ENCODE results near the gene ADD3. TPM values are rescaled to one million over a fixed set of nuclear protein-coding genes. Genes with fewer than 3 reads are reported as not detected.
A peak's percentile ranks its signal among the peaks of the same experiment; 100 is the strongest.

Gene ADD3
- total and polyA plus RNA-seq, 10 of the 15 experiments (the other 5 are each of a cell fraction or from before 2014, with no cell fraction given): 27.3 to 129 (median 67.8) TPM

GRCh38 chr10:109997233-109997632 lies 10.6 kb upstream of the ADD3 start:
- WGBS (ENCODE audit: insufficient coverage, insufficient replicate concordance, low lambda C conversion rate, missing lambda C conversion rate): 98% methylated on average over 2 of the region's 2 CpGs
- Histone ChIP-seq H3K9me3 (replicated peaks; ENCODE audit: control insufficient read depth, insufficient read depth, low read length) (no peaks in the 10 kb centered on the region), H3K36me3 (ENCODE audit: control insufficient read depth in 2 of 2, insufficient read depth in 2 of 2, low read length in 1 of 2) (no peaks in the 10 kb centered on the region), H3K9ac (ENCODE audit: control insufficient read depth, insufficient read depth, low read length) (no peak overlapping the region), H3K4me1 (ENCODE audit: control insufficient read depth, insufficient read depth, low read length) (peaks cover 14% of the 10 kb centered on the region), H3K4me3 (no peak overlapping the region), H3K79me2 (ENCODE audit: control insufficient read depth, insufficient read depth, low read length) (no peaks in the 10 kb centered on the region), H3K27ac (ENCODE audit: control insufficient read depth, insufficient read depth) (no peak overlapping the region), H3K27me3 (replicated peaks in 1 of 2; ENCODE audit: control insufficient read depth in 2 of 2, insufficient read depth in 2 of 2, low read length in 1 of 2) (no peaks in the 10 kb centered on the region), H2AFZ (ENCODE audit: control insufficient read depth, low read depth, low read length) (no peak overlapping the region), H4K20me1 (ENCODE audit: control insufficient read depth, insufficient read depth) (no peaks in the 10 kb centered on the region), H3K4me2 (ENCODE audit: control insufficient read depth, insufficient read depth) (no peak overlapping the region)
- POLR2A ChIA-PET: interaction anchor here (0.9 kb wide), 1 partner anchor 14 kb away, joined by 3 read pairs; no protein-coding TSS in a partner anchor
- SMC1A ChIA-PET (ENCODE audit: uncharacterized antibody, unreplicated experiment): interaction anchor here (0.6 to 2.5 kb wide), 10 partner anchors 9 to 132 kb away, joined by 3 to 13 read pairs (median 3); partner anchors contain the start of gene ADD3
- intact Hi-C loops (cut with micrococcal nuclease; ENCODE audit: unreplicated experiment): no loop called here
- CTCF ChIA-PET: interaction anchor here (1.0 to 5.1 kb wide), 6 partner anchors 9 to 141 kb away, joined by 3 to 25 read pairs (median 4); no protein-coding TSS in a partner anchor
- RAD21 ChIA-PET (ENCODE audit: unreplicated experiment): interaction anchor here (1.0 to 1.7 kb wide), 3 partner anchors 10 to 38 kb away, joined by 3 to 4 read pairs (median 3); partner anchors contain the start of gene ADD3
- no TSS peak for BruUV-seq (replicated peaks)
- no peak for DNase-seq (ENCODE audit: low read depth, low spot score)
- no peak for TF ChIP-seq TBL1XR1 (IDR thresholded peaks at IDR 0.05; ENCODE audit: low read depth, low read length)
- no peak for TF ChIP-seq POLR2AphosphoS2 (IDR thresholded peaks at IDR 0.05; ENCODE audit: low read depth, low read length)
- no peak for TF ChIP-seq BHLHE40 (IDR thresholded peaks at IDR 0.05; ENCODE audit: borderline replicate concordance in 1 of 2, low read depth in 2 of 2, low read length in 1 of 2)
- FAIRE-seq: no peak
- no peak for ATAC-seq
- in situ Hi-C loops (cut with MboI): no loop called here

GRCh38 chr10:109998513-109998912 lies 9.3 kb upstream of the ADD3 start:
- Histone ChIP-seq H3K27ac (ENCODE audit: control insufficient read depth, insufficient read depth) (no peak overlapping the region), H3K4me3 (no peak overlapping the region), H3K9me3 (replicated peaks; ENCODE audit: control insufficient read depth, insufficient read depth, low read length) (no peaks in the 10 kb centered on the region), H3K79me2 (ENCODE audit: control insufficient read depth, insufficient read depth, low read length) (no peaks in the 10 kb centered on the region), H3K27me3 (replicated peaks in 1 of 2; ENCODE audit: control insufficient read depth in 2 of 2, insufficient read depth in 2 of 2, low read length in 1 of 2) (no peaks in the 10 kb centered on the region), H3K36me3 (ENCODE audit: control insufficient read depth in 2 of 2, insufficient read depth in 2 of 2, low read length in 1 of 2) (no peaks in the 10 kb centered on the region), H4K20me1 (ENCODE audit: control insufficient read depth, insufficient read depth) (no peaks in the 10 kb centered on the region), H3K9ac (ENCODE audit: control insufficient read depth, insufficient read depth, low read length) (no peak overlapping the region), H3K4me2 (ENCODE audit: control insufficient read depth, insufficient read depth) (no peak overlapping the region; the same call in 1 of the 2 replicates), H3K4me1 (ENCODE audit: control insufficient read depth, insufficient read depth, low read length) (peaks cover 20% of the 10 kb centered on the region), H2AFZ (ENCODE audit: control insufficient read depth, low read depth, low read length) (peak overlapping the region; percentile 49)
- no peak for DNase-seq (ENCODE audit: low read depth, low spot score)
- ChIA-PET RAD21 (ENCODE audit: unreplicated experiment) (interaction anchor here (0.8 to 2.0 kb wide), 2 partner anchors 17 to 114 kb away, joined by 4 to 7 read pairs; no protein-coding TSS in a partner anchor), SMC1A (ENCODE audit: uncharacterized antibody, unreplicated experiment) (interaction anchor here (0.7 to 2.5 kb wide), 9 partner anchors 8 to 85 kb away, joined by 3 to 13 read pairs (median 6); partner anchors contain the start of gene ADD3), POLR2A (interaction anchor here (0.7 to 1.6 kb wide), 3 partner anchors 9 to 269 kb away, joined by 3 to 4 read pairs (median 3); no protein-coding TSS in a partner anchor), CTCF (interaction anchor here (1.0 to 5.1 kb wide), 5 partner anchors 9 to 140 kb away, joined by 4 to 25 read pairs (median 11); partner anchors contain the start of gene ADD3)
- intact Hi-C loops (cut with micrococcal nuclease; ENCODE audit: unreplicated experiment) (no loop called here), in situ Hi-C loops (cut with MboI) (no loop called here)
- FAIRE-seq: no peak
- no peak for TF ChIP-seq PBX3 (IDR thresholded peaks at IDR 0.05; ENCODE audit: insufficient replicate concordance, low read depth, low read length)
- TF ChIP-seq NR2C1 (IDR thresholded peaks at IDR 0.05): 0 out of 2 replicates have a peak, but pooled peaks have one; percentile 8
- no TSS peak for BruUV-seq (replicated peaks)
- 0% methylated on average over 1 of the region's 1 CpG for WGBS (ENCODE audit: insufficient coverage, insufficient replicate concordance, low lambda C conversion rate, missing lambda C conversion rate)
- ATAC-seq: no peak

All from GM12878 (cell line).